NCI-H187 (cell line): Measurements from ENCODE around the gene MYOD1.
A peak's percentile ranks its signal among the peaks of the same experiment; 100 is the strongest.

ENCODE experiments used
- DNase-seq, 2 experiments: peaks; one replicate each; lab custom pipeline; 2025; lab: John Stamatoyannopoulos, UW

Gene MYOD1

DNA sequence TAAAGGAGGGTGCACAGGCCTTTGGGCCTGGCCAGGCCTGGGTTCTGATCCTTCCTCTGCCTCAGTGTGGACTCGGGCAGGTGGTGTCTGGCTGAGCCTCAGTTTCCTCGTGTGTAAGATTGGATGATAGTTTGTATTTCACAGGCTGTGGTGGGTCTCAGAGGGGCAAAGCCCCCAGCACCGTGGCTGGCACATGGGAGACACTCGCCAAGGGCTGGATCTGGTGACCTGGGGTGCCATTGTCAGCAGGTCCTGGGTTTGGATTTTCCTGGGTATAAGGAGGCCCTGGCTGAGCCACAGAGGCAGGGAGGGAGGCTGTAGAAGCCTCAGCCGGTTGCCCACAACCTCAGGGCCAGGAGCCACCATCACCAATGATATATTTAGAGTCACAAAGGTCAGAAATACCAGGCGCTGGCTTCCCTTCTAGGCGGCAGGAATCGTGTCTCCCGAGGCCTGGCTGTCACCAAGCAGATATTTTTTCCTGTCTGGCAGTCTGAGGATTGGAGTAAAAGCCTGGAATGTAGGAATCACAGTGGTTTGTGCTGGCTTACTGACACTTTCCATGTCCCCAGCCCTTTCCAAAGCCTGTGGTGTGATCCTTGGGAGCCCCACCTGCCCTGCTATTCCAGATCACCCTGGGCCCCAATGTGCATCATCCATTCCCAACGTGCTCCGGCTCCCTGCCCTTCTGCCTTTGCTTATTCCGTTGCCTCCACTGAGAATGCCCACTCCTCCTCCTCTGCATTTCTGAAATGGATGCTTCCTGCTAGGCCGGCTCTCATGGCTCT, 30.8 kb downstream of the MYOD1 start:
- no peak for DNase-seq

DNA sequence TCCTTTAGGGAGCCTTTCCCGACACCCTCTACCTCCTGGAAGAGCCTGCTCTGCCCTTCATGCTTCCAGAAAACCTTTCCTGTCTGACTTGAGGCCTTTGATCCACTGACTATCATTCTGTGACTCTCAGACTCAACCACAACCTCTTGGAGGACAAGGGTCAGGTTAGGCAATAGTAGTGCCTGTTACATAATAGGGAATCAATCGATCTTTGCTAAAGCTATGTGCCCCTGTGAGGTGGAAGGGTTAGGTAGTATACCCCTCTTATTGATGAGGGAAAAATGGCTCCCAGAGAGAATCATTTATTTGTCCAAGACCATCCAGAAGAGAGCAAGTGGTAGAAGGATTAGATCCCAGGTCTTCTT, 31.4 kb downstream of the MYOD1 start:
- DNase-seq, result no peak

DNA sequence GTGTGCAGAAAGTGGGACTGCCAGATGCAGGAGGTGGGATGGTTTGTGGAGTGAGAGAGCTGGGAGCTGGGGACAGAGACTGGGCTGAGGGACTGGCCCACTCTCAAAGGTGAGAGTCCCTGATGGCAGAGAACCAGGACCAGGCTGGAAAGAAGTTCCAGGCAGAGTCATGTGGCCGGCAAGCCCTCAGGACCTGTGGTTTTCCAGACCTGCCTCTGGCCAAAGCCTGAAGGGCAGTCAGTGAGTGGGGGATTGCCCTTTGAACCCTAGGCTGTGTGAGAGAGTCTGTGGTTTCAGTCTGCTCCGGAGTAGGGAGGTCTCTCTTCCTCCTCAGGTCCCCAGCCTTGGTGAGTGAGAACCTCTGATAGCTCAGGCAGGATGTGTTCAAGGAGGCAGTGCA, 32.2 kb downstream of the MYOD1 start:
- DNase-seq, result no peak

DNA sequence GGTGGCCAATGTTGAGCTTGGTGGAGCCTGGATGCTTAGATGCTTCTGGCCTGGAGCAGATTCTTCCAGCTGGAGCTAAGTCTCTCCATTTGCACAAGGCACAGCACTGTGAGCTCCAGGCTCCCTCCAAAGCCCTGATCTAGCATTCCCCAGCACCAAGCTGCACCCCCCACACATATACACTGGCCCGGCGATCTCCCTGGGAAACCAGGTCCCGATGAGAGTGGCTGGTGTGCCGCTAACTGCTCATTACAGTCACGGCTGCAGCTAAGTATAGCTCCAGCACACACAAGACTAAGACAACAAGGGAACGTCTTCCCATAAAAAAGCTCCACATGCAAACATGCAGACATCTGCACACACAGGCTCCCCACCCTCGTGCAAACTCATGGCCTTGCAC, 32.8 kb downstream of the MYOD1 start:
- DNase-seq, result no peak

DNA sequence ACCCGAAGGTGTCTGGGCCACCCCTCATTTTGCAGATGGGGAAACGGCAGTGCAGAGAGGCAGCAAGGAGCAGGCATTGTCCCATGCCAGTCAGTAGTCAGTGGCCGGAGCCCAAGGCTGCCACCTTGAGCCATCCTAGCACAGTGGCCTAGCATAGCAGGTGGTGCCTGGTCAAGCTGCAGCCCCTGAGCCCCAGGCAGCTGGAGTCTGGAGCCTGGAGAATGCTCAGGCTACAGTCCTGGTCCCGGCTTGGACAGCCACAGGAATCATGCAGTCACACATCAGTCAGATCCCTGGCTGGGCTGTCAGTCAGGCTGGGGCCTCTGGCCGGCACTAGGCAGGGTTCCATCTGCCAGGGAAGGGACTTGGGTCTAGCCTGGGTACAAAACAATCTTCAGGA, 33.8 kb downstream of the MYOD1 start:
- DNase-seq, result no peak

DNA sequence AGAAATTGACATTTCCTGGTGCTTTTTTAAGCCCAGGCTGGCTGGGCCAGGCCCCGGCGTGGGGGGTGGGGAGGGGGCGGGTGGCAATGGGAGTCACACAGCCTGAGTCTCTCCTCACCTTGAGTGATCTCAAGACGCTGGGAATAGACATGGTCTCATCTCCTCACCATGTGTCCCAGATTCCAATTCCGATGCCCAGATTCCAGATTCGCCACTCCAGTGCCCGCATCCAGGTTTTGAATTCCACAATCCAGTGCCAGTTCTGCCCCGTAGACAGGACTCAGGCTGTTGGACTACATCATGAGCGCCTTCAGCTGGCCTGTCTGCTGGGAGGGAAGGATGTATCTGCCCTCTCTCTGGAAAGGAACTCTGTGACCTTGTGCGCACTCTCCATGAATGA, 34.3 kb downstream of the MYOD1 start:
- DNase-seq, result no peak

DNA sequence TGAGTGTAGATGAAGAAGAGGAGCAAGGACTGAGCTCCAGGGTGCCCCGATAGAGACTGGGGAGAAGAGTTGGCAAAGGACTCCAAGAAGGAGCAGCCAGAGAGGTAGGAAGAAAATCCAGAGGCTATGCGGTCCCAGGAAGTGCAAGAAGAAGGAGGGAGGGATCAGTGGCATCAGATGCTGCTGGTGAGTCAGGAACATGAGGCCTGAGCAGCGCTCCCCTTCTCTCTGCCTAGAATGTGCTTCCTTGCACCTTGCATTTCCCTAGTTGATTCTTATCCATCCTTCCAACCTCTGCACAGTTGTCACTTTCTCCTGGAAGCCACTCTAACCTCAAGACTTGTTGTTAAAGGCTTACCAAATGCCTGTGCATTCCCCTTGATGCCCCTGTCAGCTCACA, 36.5 kb downstream of the MYOD1 start:
- DNase-seq, result no peak

DNA sequence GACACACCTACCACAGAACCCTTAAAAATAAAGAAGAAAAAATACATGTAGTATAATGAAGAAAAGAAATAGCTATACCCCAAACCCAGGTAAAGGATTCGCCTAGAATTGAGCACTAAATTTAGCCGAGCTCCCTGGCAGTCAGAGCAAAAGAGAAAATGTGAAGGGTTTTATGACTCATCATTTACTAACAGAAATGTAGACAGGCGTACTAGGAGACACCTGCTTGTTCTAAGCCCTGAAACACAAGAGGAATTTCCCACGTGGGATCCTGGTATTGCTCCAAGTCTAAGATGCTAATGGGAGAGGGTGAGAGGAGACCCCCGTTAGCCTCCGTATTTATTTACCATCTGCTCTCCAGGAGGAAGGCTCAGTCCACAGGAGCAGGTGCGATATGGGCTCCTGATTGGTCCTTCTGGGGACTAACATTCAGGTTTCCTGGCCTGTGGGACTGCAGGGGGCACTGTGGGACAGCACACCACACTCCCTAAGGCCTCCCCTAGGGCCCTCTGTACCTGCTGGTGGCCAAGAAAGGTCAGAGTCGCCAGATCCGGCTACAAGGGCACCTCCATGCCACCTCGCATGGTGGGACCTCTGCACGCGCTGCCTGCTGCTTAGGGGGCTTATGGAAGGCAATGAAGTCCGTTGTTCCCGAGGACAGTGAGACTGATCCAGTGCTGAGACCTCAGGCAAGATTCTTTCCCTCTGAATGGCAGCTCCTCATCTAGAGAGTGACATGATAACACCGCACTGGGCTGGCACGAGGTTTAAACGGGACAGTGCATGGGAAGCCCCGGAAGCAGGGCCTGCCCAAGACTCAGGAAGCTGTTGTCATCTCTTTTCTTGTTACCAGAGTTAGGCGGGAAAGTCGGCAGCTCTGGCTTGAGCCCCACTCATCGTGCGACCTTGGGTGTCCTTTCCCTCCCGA, 41.0 kb downstream of the MYOD1 start:
- DNase-seq, result peak; percentile 22 to 48

DNA sequence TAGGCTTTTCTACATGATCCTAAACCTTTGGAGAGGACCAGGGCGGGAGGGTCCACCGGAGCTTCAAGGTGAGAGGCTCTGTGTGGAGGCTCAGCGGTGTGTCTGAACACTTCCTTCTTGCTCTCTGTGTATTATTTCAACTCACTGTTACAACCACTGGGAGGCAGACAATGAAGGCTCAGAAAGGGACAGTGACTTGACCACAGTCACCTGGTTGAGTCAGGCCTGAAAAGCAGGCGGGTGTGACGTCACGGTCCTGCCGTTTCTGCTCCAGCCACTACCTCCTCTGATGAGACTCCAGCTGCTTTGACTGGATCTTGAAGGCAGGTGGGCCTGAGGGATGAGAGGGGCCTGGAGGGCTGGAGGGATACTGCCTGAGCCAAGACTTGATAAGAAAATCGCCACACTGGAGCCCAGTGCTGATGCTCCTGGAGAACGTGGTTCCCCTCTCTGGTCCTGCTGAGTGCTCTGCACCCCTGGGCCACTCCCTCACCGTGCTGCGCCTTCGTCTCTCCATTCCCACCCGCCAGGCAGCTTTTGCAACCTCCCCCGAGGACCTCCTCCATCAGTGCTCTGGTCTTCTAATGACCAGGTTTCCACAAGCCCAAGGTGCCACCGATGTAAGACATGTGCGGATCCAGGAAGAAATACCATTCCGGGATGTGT, 43.1 kb downstream of the MYOD1 start:
- no peak for DNase-seq

DNA sequence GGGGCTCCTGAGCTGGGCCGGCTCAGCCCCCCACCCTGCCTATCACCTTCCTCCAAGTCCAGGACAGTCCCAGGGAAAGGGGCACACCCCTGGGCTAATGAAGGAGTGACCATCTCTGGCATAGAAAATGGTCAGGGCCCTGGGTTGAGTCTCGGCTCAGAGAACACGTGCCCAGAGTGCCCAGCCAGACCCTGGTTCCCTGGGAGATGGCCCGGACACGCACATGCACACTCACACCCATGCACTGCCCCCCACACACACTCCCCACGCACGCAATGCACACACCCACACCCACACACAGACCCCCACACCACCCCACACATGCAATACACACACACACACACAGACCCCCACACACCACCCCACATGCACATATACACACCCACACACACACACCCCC, 43.9 kb downstream of the MYOD1 start:
- no peak for DNase-seq

DNA sequence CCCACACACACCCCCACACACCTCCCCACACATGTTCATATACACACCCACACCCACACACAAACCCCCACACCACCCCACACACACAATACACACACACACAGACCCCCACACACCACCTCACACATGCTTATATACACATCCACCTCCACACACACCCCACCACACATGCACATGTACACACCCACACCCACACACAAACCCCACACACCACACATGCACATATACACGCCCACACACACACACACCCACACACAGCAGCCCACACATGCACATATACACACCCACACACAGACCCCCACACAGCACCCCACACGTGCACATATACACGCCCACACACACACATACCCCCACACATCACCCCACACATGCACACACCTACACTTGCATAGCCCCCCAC, 44.3 kb downstream of the MYOD1 start:
- no peak for DNase-seq

DNA sequence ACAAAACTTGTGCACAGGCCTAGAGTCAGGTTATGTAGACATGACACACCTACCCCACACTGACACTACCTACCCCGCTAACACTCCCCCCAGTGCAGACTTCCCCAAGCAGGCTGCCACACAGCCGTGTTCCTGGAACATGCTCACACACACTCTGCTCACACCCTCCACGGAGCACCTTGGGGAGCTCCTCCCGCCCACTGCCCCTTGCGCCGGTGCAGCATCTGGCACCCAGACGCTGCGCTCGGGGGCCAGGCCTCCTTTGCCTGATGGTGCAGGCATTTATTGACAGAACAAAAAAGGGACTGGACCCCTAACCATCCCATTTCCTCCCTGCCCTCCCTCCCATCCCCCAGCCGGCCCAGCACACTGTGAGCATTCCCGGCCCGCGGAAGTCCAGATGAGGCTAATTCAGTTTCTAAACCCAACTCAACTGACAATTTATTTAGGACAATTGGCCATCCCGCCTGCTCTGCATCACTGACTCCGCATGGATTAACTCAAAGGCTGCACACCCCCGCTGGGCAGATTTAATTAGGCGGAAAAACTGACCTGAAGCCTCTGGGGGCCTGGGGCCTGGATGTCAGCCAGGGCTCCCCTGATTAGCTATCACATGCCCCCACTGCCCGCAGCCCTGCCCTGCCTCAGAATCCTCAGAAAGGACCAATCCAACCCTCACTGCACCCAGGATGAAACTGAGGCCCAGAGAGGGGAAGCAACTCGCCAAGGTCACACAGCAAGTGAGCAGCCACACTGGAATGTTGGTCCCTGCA, 45.3 kb downstream of the MYOD1 start:
- DNase-seq, result no peak

DNA sequence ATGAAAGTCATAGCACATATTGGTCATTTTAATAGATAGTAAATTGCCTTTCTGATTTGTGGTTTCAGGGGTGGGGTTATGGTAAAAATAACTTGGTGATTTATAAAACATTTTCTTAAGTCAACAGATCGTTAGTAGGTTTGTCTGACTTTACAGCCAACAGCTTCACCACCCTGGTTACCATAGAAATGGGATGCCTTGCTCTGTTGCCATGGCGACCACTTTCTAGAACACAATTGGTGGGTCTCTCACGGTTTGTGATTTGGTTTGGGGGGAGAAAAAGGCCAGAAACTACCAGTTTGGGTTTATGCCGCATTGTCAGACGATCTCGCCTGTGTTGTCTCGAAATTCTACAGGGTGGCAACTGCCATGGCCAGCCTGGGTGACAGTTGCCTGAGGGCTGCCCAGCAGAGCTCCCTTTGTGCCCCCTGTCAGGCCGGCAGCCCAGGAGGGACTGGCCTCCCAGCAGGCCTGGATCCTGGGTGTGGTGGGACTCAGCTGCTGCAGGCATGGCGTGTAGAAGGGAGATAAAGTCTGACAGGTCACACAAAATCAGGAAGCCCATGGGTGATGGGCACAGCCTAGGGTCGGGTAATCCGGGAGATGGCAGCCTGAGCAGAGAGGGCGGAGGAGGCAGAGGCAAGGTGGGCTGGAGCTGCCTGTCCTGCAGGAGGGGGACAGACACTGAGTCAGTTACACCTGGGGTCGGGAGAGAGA, 46.1 kb downstream of the MYOD1 start:
- no peak for DNase-seq

DNA sequence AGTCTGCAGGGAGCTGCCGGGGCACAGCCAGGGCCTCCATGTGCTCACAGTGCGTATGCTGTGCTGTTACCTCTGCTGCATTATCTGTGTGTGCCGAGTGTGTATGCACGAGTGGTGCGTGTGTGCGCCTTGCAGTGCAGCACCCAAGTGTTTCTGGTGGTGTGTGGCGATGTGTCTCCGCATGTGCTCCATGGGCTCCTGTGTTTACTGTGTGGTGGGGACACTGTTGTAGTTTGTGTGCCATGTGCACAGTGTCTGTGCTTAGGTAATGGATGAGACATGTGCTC, 46.6 kb downstream of the MYOD1 start:
- no peak for DNase-seq

DNA sequence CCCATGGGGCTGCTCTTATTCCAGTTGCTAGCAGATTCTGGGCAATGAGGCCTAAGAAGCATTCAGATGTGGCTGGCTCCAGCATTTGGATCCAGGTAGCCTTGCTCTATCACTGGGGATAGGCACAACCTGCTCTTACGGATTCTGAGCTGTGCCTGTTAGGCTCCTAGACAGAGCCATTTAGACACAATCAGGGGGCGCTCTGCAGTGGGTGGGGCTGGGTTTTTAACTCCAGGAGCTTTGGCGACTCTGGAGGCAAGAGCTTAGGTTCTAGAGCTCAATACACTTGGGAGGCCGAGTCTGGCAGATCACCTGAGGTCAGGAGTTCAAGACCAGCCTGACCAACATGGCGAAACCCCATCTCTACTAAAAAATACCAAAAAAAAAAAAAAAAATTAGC, 47.2 kb downstream of the MYOD1 start:
- no peak for DNase-seq

DNA sequence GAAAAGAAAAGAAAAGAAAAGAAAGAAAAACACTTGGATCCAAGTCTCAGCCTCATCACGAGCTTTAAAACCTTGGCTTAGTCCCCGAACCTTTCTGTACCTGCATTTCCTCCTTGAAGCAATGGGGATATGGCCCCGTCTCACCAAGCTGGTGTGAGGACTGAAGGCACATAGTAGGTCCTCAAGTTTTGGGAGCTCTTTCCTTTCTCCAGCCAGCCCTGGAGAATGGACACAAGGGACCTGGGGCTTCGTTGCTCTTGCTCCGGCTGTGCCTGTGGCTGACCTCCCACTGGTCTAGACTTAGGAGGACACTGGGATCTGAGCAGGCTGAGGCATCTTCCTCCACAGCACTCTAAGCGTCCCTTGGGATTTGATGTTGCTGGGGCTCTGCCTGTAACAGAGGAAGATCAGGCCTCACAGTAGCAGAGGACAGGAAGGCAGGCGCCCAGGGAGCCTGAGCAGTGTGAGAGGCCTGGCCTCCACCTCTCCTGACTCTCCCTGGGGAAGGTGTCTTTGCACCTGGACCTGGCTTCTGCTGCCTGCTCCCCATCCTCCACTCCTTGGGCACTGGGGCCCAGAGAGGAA, 48.0 kb downstream of the MYOD1 start:
- DNase-seq, result no peak

DNA sequence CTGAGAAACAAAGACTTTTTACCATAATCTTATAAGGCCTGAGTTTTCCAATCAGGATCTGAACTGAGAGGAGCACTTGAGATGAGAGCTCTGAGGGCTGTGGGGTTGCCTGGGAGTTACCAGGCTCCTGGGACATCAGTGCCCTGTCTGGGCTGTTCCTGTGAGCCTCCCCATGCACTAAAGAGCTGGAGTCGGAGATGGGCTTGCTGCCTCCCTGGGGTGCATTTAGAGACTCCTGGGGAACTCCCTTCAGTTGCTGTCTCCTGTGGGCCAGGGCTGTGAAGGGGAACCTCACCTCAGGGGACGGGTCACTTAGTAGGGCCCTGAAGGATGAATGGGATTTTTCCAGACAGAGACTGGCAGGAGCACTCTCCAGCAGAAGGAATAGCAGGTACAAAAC, 48.5 kb downstream of the MYOD1 start:
- no peak for DNase-seq

DNA sequence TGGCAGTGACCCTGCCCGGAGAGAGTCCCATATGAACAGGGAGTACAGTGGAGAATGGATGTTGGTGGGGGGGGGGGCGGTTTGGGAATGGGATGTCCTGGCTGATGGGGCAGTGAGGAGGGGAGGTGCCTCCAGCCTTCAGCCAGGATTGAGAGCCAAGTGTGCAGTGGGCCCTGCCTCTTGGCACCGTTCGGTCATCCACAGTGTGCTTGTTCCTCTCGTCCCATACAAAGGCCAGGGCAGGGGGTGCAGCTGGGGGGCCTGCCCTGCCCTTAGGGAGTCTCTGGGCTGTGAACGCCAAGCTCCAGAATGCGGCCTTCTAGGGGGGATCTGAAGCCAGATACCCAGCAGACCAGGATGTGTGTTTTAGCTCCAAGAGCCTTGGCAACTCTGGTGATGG, 49.2 kb downstream of the MYOD1 start:
- DNase-seq, result no peak

DNA sequence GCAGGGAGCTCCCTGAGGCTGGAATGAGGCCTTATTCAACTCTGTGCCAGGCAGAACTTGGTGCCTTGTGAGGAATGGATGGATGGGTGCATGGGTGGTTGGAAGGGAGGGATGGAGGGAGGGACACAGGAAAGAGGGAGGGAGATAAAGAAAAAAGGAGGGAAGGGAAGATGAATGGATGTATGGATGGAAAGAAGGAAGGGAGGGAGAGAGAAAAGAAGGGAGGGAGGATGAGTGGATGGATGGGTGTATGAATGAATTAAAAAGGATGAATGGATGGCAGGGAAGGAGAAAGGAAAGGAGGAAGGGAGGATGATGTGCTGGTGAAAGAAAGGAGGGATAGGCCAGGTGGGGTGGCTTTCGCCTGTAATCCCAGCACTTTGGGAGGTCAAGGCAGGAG, 49.8 kb downstream of the MYOD1 start:
- DNase-seq, result no peak

DNA sequence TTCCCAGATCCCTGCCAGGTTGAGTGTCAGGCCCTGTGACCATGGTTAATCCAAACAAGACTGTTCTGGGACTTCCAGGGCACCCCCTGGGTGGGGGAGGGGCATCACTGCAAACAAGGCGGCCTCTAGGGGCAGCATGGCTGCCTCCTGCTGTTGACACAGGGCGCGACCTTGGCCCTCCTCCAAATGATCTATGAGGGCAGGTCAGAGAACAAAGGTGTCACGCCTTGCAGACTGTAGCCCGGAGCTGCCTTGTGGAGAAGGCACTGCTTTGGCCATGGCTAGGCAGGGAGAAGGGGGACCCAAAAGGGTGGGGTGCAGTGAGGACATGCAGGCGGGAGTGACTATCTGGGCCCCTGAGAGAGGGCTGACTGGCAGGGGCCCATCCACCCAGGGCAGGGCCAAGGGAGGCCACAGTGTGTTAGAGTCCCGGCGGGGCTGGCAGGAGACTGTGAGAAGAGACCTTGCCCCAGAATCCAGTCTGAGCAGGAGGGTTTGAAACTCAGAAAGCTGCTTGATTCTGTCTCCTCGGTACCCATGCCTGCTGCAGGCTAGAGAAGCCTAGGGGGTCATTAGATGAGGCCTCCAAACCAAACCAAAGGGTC, 50.8 kb downstream of the MYOD1 start:
- DNase-seq, result no peak

DNA sequence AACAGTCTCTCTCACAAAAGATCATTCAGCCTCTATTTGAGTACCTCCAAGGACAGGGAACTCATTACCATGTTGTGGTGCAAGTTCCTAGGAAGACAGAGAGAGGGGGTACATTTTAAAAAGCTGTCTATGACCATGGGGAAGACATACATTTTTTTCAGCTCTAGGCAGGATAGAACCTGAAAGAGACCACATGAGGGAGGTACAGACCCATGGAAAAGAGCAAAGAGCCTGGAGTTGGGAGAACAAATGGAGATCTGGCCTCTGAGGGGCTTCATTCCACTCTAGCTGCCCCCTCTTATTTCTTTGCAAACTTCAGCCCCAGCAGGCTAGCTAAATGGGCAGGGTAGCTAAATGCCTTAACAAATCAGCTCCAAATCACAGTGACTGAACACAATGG, 51.5 kb downstream of the MYOD1 start:
- DNase-seq, result no peak
